Urinary bladder (tissue), 4 donors: ENCODE measurements around the gene ADGRG1. TPM values are rescaled to one million over a fixed set of nuclear protein-coding genes. Genes with fewer than 3 reads are reported as not detected.
"Not testable (repeated sequence)": the region's sequence is repeated elsewhere in the genome, so short reads cannot be mapped to it uniquely, and the experiment has no call there.

Experiments
- DNase-seq: peaks from one replicate; pipeline ENCODE4 v3.0.0-alpha.2; 2015; ENCODE audit errors: extremely low spot score
- H3K27ac ChIP-seq: one replicate; pipeline ENCODE4 v1.5.1; 2013; ENCODE audit warnings: low read depth, mild to moderate bottlenecking, moderate library complexity
- H3K36me3 ChIP-seq: one replicate; pipeline ENCODE4 v1.6.1; 2013; ENCODE audit warnings: mild to moderate bottlenecking, moderate library complexity; ENCODE audit not compliant: insufficient read depth
- H3K4me1 ChIP-seq: one replicate; pipeline ENCODE4 v1.6.1; 2013; ENCODE audit warnings: mild to moderate bottlenecking, moderate library complexity; ENCODE audit not compliant: insufficient read depth
- H3K4me3 ChIP-seq: one replicate; pipeline ENCODE4 v1.5.1; 2013; ENCODE audit warnings: low read depth, low read length
- WGBS: extraction: QIAGEN DNeasy Blood & Tissue Kit; methylation state at CpG from one replicate; pipeline ENCODE4 v1.1.7; 2013; 5-methylcytosine and 5-hydroxymethylcytosine counted together
- polyA plus RNA-seq: library from polyadenylated mRNA; stranded (reverse); fragments of 200-250 nt; gene quantifications from one replicate; pipeline ENCODE4 v1.2.3, GENCODE V29; 2013
- total RNA-seq: library from RNA; depleted of rRNA; stranded (reverse); fragments of >200 nt; gene quantifications from one replicate; pipeline ENCODE4 v1.2.3, GENCODE V29; 2014
- donor health status: healthy with polysubstance abuse.
- donor health status: healthy.

The ADGRG1 gene
- total and polyA plus RNA-seq, 2 donors: 11.5 to 36.1 TPM

DNA sequence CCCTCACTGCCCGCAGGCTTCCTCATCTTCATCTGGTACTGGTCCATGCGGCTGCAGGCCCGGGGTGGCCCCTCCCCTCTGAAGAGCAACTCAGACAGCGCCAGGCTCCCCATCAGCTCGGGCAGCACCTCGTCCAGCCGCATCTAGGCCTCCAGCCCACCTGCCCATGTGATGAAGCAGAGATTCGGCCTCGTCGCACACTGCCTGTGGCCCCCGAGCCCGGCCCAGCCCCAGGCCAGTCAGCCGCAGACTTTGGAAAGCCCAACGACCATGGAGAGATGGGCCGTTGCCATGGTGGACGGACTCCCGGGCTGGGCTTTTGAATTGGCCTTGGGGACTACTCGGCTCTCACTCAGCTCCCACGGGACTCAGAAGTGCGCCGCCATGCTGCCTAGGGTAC lies 35.0 kb downstream of the ADGRG1 start:
- no peaks in the 10 kb centered on the region for H3K36me3 ChIP-seq
- no peak for DNase-seq
- H3K4me3 ChIP-seq: no peak overlapping the region
- H3K27ac ChIP-seq: no peak overlapping the region
- WGBS: 88% methylated on average over 21 of the region's 21 CpGs
- H3K4me1 ChIP-seq: no peaks in the 10 kb centered on the region

DNA sequence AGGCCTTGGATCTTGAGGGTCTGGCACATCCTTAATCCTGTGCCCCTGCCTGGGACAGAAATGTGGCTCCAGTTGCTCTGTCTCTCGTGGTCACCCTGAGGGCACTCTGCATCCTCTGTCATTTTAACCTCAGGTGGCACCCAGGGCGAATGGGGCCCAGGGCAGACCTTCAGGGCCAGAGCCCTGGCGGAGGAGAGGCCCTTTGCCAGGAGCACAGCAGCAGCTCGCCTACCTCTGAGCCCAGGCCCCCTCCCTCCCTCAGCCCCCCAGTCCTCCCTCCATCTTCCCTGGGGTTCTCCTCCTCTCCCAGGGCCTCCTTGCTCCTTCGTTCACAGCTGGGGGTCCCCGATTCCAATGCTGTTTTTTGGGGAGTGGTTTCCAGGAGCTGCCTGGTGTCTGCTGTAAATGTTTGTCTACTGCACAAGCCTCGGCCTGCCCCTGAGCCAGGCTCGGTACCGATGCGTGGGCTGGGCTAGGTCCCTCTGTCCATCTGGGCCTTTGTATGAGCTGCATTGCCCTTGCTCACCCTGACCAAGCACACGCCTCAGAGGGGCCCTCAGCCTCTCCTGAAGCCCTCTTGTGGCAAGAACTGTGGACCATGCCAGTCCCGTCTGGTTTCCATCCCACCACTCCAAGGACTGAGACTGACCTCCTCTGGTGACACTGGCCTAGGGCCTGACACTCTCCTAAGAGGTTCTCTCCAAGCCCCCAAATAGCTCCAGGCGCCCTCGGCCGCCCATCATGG lies 35.7 kb downstream of the ADGRG1 start:
- no peaks in the 10 kb centered on the region for H3K36me3 ChIP-seq

DNA sequence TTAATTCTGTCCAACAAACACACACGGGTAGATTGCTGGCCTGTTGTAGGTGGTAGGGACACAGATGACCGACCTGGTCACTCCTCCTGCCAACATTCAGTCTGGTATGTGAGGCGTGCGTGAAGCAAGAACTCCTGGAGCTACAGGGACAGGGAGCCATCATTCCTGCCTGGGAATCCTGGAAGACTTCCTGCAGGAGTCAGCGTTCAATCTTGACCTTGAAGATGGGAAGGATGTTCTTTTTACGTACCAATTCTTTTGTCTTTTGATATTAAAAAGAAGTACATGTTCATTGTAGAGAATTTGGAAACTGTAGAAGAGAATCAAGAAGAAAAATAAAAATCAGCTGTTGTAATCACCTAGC lies 36.2 kb downstream of the ADGRG1 start:
- Histone ChIP-seq H3K27ac (no peak overlapping the region), H3K36me3 (no peaks in the 10 kb centered on the region), H3K4me3 (no peak overlapping the region), H3K4me1 (no peaks in the 10 kb centered on the region)
- DNase-seq: no peak
- WGBS: 87% methylated on average over 6 of the region's 6 CpGs

More for the DNA sequence above, 35.7 kb downstream of the ADGRG1 start:
- H3K27ac ChIP-seq: no peak overlapping the region
- DNase-seq: no peak
- H3K4me1 ChIP-seq: no peaks in the 10 kb centered on the region
- WGBS: 80% methylated on average over 15 of the region's 15 CpGs
- H3K4me3 ChIP-seq: no peak overlapping the region

DNA sequence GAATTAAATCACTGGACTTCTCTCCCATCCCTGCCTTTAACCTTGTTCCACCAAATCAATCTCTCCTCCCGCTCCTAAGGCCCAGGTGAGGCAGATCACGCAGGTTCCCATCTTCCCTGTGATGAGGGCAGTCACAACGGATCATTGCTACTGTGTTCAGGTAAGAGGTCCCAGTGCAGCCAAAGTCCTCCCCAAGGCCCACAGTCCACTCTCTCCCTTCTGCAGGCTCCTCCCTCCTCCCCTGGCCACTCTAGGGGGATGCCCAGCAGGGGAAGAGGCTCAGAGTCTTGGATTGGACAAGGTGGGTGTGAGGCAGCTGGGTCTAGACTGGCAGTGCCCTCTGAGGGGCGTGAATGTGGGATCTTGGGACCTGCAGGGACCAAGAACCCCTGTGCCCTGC lies 37.1 kb downstream of the ADGRG1 start:
- H3K4me1 ChIP-seq: no peaks in the 10 kb centered on the region
- 66% methylated on average over 4 of the region's 4 CpGs for WGBS
- DNase-seq: no peak
- no peak overlapping the region for H3K27ac ChIP-seq
- no peaks in the 10 kb centered on the region for H3K36me3 ChIP-seq
- H3K4me3 ChIP-seq: no peak overlapping the region

DNA sequence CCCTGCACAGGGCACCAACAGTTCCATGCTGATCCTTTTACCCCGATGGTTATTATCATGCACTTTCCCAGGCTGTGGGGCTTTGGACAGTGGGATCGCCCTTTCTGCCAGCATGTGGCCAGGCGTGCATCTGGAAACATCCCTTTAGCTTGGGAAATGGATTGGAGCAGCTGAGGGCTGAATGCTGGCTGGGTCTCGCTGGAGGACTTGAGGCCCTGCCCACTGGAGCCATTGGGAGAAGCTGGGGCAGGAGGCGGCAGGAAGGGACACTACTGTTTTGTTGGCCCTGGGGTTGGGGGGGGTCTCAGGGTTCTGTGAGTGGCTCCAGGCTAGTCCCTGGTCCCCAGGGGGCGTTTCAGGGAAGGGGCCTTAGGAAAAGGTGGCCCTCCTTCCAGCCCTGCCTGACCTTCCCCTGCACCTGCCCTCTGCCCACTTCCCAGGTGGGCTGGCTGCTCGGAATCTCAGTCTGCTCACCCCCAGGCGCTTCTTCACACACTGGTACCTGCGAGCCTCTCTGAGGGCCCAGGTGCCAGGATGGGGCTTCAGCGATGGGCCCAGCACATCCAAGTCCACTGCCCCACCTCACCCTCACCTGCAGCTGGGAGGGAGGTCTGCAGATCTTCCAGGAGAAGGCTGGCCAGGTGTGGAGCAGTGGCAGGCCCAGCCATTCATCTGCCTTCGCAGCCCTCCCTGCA lies 38.1 kb downstream of the ADGRG1 start:
- Histone ChIP-seq H3K4me3 (no peak overlapping the region), H3K36me3 (no peaks in the 10 kb centered on the region), H3K4me1 (no peaks in the 10 kb centered on the region), H3K27ac (no peak overlapping the region)
- DNase-seq: no peak
- 88% methylated on average over 11 of the region's 11 CpGs for WGBS

DNA sequence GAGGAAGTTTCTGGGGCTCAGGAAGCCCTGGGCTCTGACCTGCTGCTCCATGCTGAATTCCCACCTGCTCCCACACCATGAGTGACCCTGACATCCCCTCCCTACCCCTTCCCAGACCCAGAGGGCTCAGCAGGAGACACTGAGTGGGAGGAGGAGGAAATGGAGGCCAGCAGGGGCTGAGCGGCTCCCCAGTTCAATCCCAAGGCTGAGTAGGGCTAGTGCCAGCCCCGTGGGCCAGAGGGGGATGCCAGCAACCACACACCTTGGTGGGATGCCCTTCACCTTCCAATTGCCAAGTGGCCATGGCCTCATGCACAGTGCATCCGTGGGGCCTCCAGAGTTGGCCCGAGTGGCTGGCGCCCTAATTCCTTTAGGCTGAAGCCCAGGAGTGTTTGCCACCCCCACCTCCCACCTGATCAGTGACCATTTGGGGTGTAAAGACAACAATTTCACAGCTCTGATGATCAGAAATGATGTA lies 38.7 kb downstream of the ADGRG1 start:
- Histone ChIP-seq H3K4me1 (no peaks in the 10 kb centered on the region), H3K27ac (no peak overlapping the region)
- DNase-seq: no peak

DNA sequence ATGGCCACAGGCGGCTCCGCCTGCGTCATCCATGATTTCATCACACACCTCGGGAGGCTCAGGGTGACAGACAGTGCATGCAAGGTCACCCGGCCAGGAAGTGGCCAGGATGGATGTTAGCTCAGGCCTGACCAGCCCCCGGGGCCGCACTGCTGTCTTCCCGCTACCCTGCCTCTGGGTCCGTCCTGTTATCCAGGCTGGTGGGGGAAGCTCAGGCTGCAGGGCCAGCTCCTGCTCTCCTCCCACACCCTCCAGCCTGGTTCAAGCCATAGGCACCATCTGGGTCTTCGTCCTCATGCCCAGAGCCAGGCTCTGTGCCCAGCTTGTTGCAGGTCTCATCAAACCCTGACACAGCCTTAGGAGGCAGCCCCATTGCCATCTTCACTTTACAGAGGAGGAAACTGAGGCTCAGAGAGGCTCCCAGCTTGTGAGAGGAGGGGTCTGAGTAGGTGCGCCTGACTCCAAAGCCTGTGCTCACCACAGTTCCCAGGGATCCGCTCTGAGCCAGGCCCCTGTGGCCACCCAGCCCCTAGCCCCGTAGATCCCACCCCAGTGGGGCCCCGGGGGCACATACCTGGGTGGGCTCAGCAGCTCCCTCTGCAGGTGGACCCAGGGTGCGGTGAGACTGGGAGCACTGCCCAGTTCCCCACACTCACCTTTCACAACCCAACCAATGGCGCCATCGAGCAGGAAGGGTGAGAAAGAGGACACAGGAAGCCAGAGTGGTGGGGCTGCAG lies 39.3 kb downstream of the ADGRG1 start:
- 78% methylated on average over 17 of the region's 17 CpGs for WGBS
- H3K27ac ChIP-seq: no peak overlapping the region
- no peak overlapping the region for H3K4me3 ChIP-seq
- no peaks in the 10 kb centered on the region for H3K36me3 ChIP-seq
- DNase-seq: no peak
- no peaks in the 10 kb centered on the region for H3K4me1 ChIP-seq

More for the DNA sequence above, 38.7 kb downstream of the ADGRG1 start:
- Histone ChIP-seq H3K4me3 (no peak overlapping the region), H3K36me3 (no peaks in the 10 kb centered on the region)
- WGBS: 86% methylated on average over 5 of the region's 5 CpGs

DNA sequence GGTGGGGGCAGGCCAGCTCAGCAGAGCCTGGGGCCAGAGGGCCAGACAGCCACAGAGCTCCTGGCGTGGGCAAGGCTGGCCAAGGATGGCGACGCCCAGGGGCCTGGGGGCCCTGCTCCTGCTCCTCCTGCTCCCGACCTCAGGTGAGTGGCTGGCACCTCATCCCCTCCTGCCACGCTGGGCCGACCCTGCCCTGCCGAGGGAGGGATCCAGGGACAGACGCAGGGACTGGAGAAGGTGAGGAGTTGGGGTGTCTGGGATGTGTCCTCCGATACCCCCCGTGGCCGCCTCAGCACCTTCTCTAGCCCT lies 39.8 kb downstream of the ADGRG1 start, which contains the start of gene ADGRG3:
Gene ADGRG3, plus strand, starts transcription at position 44 of the 309 bp plus-strand sequence. Its CDS starts 42 bp downstream, at position 86.
- no peak for DNase-seq
- Histone ChIP-seq H3K36me3 (no peaks in the 10 kb centered on the region), H3K4me1 (no peaks in the 10 kb centered on the region), H3K4me3 (no peak within 1 kb of the TSS), H3K27ac (no peak within 1 kb of the TSS)
- WGBS: 86% methylated on average over 11 of the region's 11 CpGs

DNA sequence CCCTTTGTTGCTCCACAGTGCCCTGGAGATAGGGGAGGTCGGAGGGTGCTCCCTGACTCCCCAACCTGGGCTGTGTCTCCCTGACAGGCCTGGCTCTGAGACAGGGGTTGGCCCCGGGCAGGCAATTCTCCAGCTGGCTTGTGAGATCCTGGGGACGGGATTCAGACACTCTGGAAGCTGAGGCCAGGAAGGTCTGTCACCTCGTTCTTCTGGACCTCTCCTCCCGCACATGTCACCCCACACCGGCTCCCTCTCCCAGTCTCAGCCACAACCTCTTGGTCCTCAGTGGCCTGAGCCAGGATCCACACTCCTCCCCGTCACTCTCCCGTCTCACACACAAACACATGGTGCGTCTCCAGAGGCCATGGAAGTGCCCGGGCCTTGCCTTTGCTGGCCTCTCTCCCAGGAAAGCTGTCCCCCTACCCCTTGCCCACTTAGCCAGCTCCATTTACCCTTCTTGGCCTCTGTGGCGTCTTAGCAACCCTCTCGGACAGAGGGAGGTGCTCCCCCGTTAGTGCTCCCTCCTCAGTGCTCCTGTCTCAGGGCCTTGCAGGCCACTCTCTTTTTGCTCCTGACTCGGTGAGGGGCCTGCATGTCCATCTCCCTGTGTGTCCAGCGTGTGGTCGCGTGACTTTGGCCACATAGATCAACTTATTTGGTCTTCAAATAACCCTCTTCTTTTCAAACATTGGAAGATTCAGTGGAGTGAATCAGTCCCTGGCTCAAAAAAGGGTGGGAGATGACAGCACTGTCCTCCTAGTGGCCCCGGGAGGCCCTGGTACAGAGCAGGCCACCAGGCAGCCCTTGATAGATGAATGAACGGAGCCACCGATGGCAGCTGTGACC lies 40.4 kb downstream of the ADGRG1 start:
- H3K27ac ChIP-seq: no peak overlapping the region
- 82% methylated on average over 20 of the region's 20 CpGs for WGBS
- no peaks in the 10 kb centered on the region for H3K36me3 ChIP-seq
- no peaks in the 10 kb centered on the region for H3K4me1 ChIP-seq
- no peak overlapping the region for H3K4me3 ChIP-seq
- DNase-seq: no peak

DNA sequence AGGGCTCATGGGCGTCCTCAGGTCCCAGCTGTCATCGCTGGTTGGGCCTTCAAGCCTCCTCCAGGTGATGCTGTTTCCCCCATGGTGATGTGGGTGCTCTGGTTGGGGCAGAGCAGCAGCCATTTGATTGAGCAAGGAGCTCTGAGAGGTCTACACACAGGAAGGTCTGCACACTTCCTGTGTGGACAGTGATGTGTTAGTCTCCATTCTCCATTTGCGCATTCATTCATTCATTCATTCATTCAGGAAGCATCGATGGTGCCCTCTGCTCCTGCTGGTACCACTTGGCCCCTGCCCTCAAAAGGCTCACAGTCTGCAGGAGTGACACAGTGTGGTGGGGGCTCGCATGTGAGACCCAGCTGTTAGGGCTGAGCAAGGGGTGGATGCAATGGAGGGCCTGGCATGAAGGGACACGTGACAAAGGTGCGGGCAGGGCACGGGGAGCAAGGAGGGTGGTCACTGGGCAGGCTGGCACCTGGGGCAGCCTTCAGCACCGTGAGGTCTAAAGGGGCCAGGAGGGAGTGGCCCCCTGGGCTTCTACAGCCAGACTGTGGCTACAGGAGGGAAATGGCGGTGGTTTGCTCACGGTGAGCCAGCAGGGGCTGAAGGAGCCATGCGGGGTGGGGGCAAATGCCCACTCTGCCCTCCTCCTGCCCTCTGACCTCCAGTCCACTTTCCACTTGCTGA lies 41.2 kb downstream of the ADGRG1 start:
- DNase-seq: no peak
- WGBS: 89% methylated on average over 12 of the region's 12 CpGs
- Histone ChIP-seq H3K4me1 (no peaks in the 10 kb centered on the region), H3K4me3 (no peak overlapping the region), H3K27ac (no peak overlapping the region), H3K36me3 (no peaks in the 10 kb centered on the region)

DNA sequence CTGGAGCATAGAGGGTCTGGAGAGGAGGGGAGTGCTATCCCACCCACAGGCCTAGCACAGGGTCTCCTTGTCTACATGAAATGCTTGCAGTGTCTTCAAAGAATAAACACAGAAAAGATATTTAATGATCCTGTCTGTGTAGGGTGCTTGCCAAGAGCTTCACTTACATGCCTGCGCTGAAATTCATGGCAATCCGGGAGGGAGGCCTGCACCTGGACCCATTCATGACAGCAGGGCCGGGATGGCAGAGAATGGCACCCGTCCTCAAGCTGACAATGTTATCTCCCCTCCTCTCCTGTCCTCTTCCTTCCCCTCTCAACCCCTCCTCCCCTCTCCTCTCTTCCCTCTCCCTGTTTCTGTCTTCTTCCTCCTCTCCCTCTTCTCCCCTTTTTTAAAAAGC lies 41.8 kb downstream of the ADGRG1 start:
- DNase-seq: no peak
- no peaks in the 10 kb centered on the region for H3K36me3 ChIP-seq
- 49% methylated on average over 4 of the region's 4 CpGs for WGBS

DNA sequence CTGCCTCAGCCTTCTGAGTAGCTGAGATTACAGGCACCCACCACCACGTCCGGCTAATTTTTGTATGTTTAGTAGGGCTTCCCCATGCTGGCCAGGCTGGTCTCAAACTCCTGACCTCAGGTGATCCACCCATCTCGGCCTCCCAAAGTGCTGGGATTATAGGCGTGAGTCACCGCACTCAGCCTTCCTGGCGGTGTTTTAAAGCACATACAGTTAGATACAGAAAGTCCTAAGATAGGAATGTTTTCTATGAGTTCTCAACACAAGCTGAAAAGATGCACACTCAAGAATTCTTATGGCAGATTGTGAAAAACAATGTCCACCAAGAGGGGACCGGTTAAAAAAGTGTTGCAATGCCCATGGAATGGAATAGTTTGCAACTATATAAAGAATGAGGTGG lies 43.0 kb downstream of the ADGRG1 start:
- H3K4me1 ChIP-seq, H3K36me3 ChIP-seq, H3K27ac ChIP-seq, H3K4me3 ChIP-seq, DNase-seq: not testable (repeated sequence)
- WGBS: 71% methylated on average over 7 of the region's 7 CpGs

More for the DNA sequence above, 41.8 kb downstream of the ADGRG1 start:
- Histone ChIP-seq H3K4me1 (no peaks in the 10 kb centered on the region), H3K27ac (no peak overlapping the region), H3K4me3 (no peak overlapping the region)

DNA sequence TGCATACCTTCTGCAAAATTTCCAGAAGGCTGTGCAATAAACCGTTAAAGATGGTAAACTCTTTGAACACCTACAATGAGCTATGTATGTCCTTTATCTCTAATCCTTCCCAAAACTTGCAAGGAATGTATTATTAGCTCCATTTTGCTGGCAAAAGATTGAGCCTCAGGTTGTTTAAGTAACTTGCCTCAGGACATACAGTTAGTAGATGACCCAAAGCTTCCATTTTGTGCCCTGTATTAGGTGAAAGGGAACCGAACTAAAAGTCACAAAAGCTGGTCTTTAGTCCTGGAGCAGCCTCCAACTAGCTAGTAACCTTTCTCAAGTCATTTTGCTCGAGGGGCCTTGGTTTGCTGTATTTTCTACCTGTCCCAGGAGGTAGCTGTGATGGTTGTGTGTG lies 44.0 kb downstream of the ADGRG1 start:
- 72% methylated on average over 3 of the region's 3 CpGs for WGBS
- no peaks in the 10 kb centered on the region for H3K4me1 ChIP-seq
- no peak overlapping the region for H3K27ac ChIP-seq

More for the DNA sequence above, 44.0 kb downstream of the ADGRG1 start:
- DNase-seq: no peak
- no peak overlapping the region for H3K4me3 ChIP-seq
- no peaks in the 10 kb centered on the region for H3K36me3 ChIP-seq
